ENCODE measurements around the gene COL2A1.

- no peak for TF ChIP-seq POLR2AphosphoS5 (IDR thresholded peaks at IDR 0.05; ENCODE audit: low read depth, low read length)
- no peak for TF ChIP-seq POLR2A (IDR thresholded peaks at IDR 0.05; ENCODE audit: low read depth, low read length)
- TF ChIP-seq TAF1 (IDR thresholded peaks at IDR 0.05; ENCODE audit: borderline replicate concordance, low read depth, low read length), result no peak
Observed at GRCh38 chr12:48015129-48015528, 10.9 kb upstream of the COL2A1 start.

All from GM12892 (cell line).